Mucosa of rectum (tissue), 2 donors: Measurements from ENCODE around the gene HS3ST4.

Experiments
- H3K27ac ChIP-seq, 2 donors: one replicate each; pipeline ENCODE4 v1.7.0; 2013; ENCODE audit warnings: inconsistent platforms in 2 of 2, low read depth in 2 of 2, low read length in 2 of 2
- H3K27me3 ChIP-seq, 2 donors: one replicate each; pipeline ENCODE4 v1.7.0; 2013; ENCODE audit warnings: low read length in 2 of 2; ENCODE audit not compliant: control insufficient read depth in 2 of 2, insufficient read depth in 2 of 2
- H3K36me3 ChIP-seq, 2 donors: one replicate each; pipeline ENCODE4 v1.7.0; 2013; ENCODE audit warnings: low read length in 2 of 2; ENCODE audit not compliant: control insufficient read depth in 2 of 2, insufficient read depth in 2 of 2
- H3K4me1 ChIP-seq, 2 donors: one replicate each; pipeline ENCODE4 v1.7.0; 2013; ENCODE audit warnings: low read length in 2 of 2, mild to moderate bottlenecking in 1 of 2; ENCODE audit not compliant: control insufficient read depth in 2 of 2, insufficient read depth in 2 of 2
- H3K4me3 ChIP-seq, 2 donors: one replicate each; pipeline ENCODE4 v1.7.0; 2013; ENCODE audit warnings: low read length in 2 of 2
- H3K9ac ChIP-seq, 2 donors: one replicate each; pipeline ENCODE4 v1.7.0; 2013; ENCODE audit warnings: low read length in 2 of 2, low read depth in 1 of 2, mild to moderate bottlenecking in 1 of 2
- H3K9me3 ChIP-seq, 2 donors: one replicate each; pipeline ENCODE4 v1.7.0; 2013; ENCODE audit warnings: low read length in 2 of 2; ENCODE audit not compliant: control insufficient read depth in 2 of 2
- donor health status: healthy.
- donor health status: Normal muscosa, but diverticular disease.

Gene HS3ST4

DNA sequence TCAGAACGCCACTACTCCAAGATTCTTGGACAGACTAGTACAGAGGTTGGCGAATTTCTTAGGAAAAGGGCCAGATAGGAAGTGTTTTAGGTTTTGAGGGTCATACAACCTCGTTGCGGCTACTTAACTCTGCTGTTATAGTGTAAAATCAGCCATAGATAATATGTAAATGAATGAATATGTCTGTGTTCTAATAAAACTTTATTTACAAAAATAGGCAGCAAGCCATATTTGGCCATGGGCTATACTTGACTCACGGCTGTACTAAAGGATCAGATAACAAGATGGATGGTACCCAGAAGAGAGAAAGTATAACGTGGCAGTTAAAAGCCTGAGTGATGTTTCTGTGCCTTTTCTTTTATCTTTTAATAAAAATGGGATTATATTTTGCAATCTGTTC is 125.5 kb downstream of the HS3ST4 start:
- Histone ChIP-seq H3K27ac (no peak overlapping the region), H3K9me3 (no peaks in the 10 kb centered on the region), H3K36me3 (no peaks in the 10 kb centered on the region), H3K9ac (no peak overlapping the region), H3K4me1 (no peaks in the 10 kb centered on the region), H3K4me3 (no peak overlapping the region), H3K27me3 (no peaks in the 10 kb centered on the region)

DNA sequence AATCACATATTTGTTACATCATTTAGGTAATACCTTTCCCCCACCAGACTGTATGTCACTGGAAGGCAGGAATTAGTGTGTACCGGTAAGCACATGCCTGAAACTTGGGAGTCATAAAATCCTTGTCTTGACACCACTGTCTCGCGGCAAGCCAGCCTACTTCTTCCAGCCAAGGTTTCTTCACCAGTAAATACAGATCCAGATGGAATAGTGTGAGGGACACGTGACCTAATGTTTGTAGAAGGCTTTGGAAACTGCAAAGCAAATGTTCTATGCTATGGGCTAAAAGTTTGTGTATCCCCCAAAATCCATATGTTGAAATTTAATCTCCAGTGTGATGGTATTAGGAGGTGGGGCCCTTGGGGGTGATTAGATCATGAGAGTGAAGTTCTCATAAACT is 126.1 kb downstream of the HS3ST4 start:
- no peaks in the 10 kb centered on the region for H3K36me3 ChIP-seq
- H3K4me1 ChIP-seq, result no peaks in the 10 kb centered on the region
- H3K27ac ChIP-seq, result no peak overlapping the region
- H3K9ac ChIP-seq, result no peak overlapping the region
- H3K27me3 ChIP-seq, result no peaks in the 10 kb centered on the region
- H3K9me3 ChIP-seq, result no peaks in the 10 kb centered on the region
- H3K4me3 ChIP-seq, result no peak overlapping the region

DNA sequence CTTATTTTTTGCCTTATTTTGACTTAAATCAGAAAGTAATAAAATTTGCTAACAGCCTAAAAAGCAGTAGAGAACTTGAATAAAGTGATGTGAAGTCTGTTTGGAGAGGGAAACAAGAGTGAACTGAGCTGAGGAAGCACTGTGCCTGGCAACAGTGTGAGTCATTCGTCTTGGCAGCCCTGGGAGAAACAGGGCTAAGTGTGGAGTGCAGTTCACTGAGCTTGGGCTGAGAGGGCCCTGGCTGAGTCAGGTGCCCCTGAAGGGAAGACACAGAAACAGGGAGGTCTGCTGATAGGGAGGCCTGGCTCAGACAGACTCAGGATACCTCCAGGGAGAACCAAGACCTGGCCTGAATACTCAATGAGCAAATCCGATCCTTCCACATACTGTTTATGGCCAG is 132.1 kb downstream of the HS3ST4 start:
- no peaks in the 10 kb centered on the region for H3K9me3 ChIP-seq
- H3K36me3 ChIP-seq, result no peaks in the 10 kb centered on the region
- no peak overlapping the region for H3K9ac ChIP-seq

DNA sequence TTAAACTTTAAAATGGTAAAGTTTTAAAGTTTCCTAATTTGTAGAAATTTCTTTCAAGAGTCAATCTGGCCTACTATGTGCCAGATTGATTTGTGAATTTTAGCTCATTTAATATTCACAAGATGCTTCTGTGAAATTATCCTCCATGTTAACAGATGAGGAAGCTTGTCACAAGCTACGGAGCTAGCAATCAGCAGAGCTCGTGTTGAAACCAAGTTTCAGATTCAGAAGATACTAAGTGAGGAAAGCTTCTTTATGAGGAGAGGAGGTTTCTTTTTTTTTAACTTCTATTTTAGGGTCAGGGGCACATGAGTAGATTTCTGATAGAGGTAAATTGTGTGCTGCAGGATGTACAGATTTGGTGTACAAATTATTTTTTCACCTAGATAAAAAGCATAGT is 135.9 kb downstream of the HS3ST4 start:
- Histone ChIP-seq H3K9me3 (no peaks in the 10 kb centered on the region), H3K27me3 (no peaks in the 10 kb centered on the region), H3K4me1 (no peaks in the 10 kb centered on the region), H3K4me3 (no peak overlapping the region), H3K36me3 (no peaks in the 10 kb centered on the region), H3K27ac (no peak overlapping the region), H3K9ac (no peak overlapping the region)

More for the DNA sequence above, 132.1 kb downstream of the HS3ST4 start:
- Histone ChIP-seq H3K27ac (no peak overlapping the region), H3K4me3 (no peak overlapping the region), H3K4me1 (no peaks in the 10 kb centered on the region), H3K27me3 (no peaks in the 10 kb centered on the region)

DNA sequence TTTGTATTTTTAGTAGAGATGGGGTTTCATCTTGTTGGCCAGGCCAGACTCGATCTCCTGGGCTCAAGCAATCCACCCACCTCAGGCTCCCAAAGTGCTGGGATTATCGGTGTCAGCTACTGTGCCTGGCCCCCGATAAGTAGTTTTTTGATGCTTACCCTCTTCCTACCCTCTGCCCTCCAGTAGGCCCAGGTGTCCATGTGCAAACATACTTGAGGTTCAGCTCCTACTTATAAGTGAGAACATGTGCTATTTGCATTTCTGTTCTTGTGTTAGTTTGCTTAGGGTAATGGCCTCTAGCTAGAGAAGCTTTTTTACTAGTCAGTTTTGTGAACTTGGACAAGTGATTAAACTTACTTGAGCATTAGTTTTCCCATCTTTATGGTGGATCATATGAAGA is 136.8 kb downstream of the HS3ST4 start:
- Histone ChIP-seq H3K9me3 (no peaks in the 10 kb centered on the region), H3K27ac (no peak overlapping the region), H3K36me3 (no peaks in the 10 kb centered on the region), H3K4me3 (no peak overlapping the region), H3K4me1 (no peaks in the 10 kb centered on the region), H3K27me3 (no peaks in the 10 kb centered on the region), H3K9ac (no peak overlapping the region)

DNA sequence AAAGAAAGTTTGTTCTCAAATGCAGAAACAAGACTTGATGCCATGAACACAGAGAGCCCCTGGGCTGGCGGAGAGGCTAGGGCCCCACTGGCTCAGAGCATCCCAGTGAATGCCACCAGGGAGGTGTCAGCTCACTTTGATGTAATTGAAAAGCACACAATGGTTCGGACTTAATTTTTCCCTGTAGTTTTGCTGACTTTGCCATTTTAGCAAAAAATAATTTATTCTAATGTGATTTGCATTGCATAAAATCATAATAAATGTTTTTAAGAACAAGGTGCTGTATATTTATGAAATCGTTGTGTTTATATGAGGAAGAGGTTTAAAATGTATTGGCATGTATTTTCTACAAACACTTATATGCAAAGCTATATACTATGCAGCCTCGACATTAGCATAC is 140.5 kb downstream of the HS3ST4 start:
- H3K27ac ChIP-seq, result no peak overlapping the region

DNA sequence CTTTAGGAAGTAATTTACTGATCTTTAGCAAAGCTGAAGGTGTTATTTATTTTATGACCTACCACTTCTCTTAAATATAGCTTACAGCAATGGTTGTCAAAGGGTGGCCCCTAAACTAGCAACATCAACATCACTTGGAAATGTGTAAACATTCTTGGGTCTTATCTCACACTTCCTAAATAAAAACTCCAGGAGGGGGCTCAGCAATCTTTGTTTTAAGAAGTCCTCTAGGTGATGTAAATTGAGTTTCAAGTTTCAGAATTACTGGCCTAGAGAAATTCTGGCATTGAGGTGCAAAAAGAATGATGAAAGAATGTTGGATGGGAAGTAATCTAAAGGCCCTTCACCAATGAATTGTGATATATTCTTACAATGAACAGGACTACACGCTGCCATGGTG is 142.3 kb downstream of the HS3ST4 start:
- Histone ChIP-seq H3K9me3 (no peaks in the 10 kb centered on the region), H3K27me3 (no peaks in the 10 kb centered on the region), H3K27ac (no peak overlapping the region), H3K4me1 (no peaks in the 10 kb centered on the region), H3K4me3 (no peak overlapping the region), H3K9ac (no peak overlapping the region), H3K36me3 (no peaks in the 10 kb centered on the region)

More for the DNA sequence above, 140.5 kb downstream of the HS3ST4 start:
- H3K4me3 ChIP-seq, result no peak overlapping the region
- H3K27me3 ChIP-seq, result no peaks in the 10 kb centered on the region
- H3K4me1 ChIP-seq, result no peaks in the 10 kb centered on the region
- no peaks in the 10 kb centered on the region for H3K9me3 ChIP-seq
- H3K9ac ChIP-seq, result no peak overlapping the region
- no peaks in the 10 kb centered on the region for H3K36me3 ChIP-seq

DNA sequence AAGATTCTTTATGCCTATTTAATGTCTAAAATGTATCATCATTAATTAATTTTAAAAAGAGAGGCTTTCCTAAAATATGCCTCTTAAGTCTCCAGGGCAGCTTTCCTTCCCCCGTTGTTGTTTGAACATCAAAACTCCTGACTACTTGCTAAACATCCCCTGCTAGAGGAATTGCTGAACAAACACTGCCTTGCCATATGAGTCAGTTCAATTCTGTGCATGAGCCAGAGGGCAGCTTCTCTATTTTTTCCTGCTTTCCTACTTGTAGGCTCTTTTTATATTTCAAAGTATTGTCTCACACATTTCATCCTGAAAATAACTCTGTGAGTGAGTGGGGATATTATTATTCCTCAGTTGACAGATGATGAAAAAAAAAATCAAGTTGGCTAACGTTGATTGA is 143.4 kb downstream of the HS3ST4 start:
- no peak overlapping the region for H3K9ac ChIP-seq
- H3K4me1 ChIP-seq, result no peaks in the 10 kb centered on the region
- no peaks in the 10 kb centered on the region for H3K9me3 ChIP-seq
- H3K4me3 ChIP-seq, result no peak overlapping the region
- H3K27ac ChIP-seq, result no peak overlapping the region
- H3K36me3 ChIP-seq, result no peaks in the 10 kb centered on the region
- H3K27me3 ChIP-seq, result no peaks in the 10 kb centered on the region

DNA sequence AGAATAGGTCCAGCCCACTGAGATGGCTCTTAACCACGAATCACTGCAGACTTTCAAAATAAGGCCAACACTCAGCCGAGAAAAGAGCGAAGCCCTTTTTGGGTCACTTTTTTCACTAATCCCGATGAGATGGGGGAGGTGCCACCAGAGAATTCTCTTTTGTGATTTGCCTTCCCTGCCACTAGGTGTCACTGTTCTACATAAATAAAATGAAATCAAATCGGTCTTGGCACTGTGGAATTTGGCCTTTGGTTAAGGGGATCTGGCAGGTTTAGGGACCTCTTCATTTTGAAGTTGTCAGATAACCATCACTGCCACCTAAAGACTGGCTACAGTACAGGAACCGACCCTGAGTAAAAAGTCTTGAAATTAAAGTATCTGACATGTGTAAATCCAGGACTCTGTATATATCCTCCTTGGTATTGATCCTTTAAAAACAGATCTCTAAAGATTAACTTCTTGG is 147.0 kb downstream of the HS3ST4 start:
- no peaks in the 10 kb centered on the region for H3K36me3 ChIP-seq
- no peak overlapping the region for H3K27ac ChIP-seq
- no peak overlapping the region for H3K9ac ChIP-seq
- H3K9me3 ChIP-seq, result no peaks in the 10 kb centered on the region
- no peaks in the 10 kb centered on the region for H3K27me3 ChIP-seq
- H3K4me3 ChIP-seq, result no peak overlapping the region
- no peaks in the 10 kb centered on the region for H3K4me1 ChIP-seq

DNA sequence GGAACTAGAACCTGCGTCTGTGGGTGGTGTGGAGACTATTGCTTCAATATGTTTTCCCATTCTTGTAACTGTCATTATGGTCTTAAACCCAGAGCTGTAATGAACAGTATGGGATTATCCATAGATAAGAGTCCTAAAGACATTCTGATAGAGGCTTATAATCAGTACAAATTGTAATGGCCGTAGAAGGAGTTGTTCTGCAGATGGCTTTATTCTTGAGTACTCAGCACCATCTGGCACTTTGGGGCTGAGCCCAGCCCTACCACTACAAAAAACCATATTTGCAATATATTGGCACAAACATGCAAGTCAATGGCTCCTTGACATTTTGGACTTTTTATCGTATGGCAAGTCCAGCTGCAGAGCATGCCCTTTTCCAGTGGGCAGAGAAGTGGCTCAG is 150.0 kb downstream of the HS3ST4 start:
- Histone ChIP-seq H3K27me3 (no peaks in the 10 kb centered on the region), H3K4me3 (no peak overlapping the region), H3K9me3 (no peaks in the 10 kb centered on the region), H3K36me3 (no peaks in the 10 kb centered on the region), H3K4me1 (no peaks in the 10 kb centered on the region), H3K27ac (no peak overlapping the region), H3K9ac (no peak overlapping the region)

DNA sequence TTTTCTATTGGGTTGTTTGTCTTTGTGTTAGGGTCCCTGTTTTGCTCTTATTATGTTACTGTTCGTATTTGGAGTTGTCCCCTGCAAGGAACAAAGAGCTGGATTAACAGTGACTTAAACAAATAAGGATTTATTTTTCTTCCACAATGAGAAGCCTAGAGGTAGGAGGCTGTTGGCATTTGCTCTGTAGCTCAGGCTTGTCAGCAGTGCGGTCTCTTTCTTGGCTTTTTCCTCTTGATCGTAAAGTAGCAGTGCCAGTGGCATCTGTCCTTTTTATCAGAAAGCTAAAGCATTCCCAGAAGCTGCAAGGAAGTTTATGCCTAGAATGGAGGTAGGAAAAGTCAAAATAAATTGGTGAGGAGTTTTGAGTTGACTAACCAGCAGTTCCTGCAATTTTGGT is 154.1 kb downstream of the HS3ST4 start:
- Histone ChIP-seq H3K9ac (no peak overlapping the region), H3K4me3 (no peak overlapping the region), H3K9me3 (no peaks in the 10 kb centered on the region), H3K27me3 (no peaks in the 10 kb centered on the region), H3K27ac (no peak overlapping the region), H3K36me3 (no peaks in the 10 kb centered on the region), H3K4me1 (no peaks in the 10 kb centered on the region)
